Neural progenitor cell (in vitro differentiated cells): ENCODE measurements around the gene SNX13.

ENCODE experiments used
- EZH2 ChIP-seq: fragments of 200-600 bp; sonication (generic); IDR thresholded peaks from 2 replicates; pipeline ENCODE4 v1.6.1; 2017; ENCODE audit warnings: antibody characterized with exemption, mild to moderate bottlenecking, moderate library complexity
- EZH2phosphoT487 ChIP-seq: fragments of 200-600 bp; sonication (generic); IDR thresholded peaks from 2 replicates; pipeline ENCODE4 v1.6.1; 2017; ENCODE audit warnings: antibody characterized with exemption
- TF ChIP-seq, protein P1 (sequence below): fragments of 200-600 bp; sonication (generic); IDR thresholded peaks from 2 replicates; pipeline ENCODE4 v1.5.1; 2017; ENCODE audit warnings: antibody characterized with exemption, mild to moderate bottlenecking

DNA sequence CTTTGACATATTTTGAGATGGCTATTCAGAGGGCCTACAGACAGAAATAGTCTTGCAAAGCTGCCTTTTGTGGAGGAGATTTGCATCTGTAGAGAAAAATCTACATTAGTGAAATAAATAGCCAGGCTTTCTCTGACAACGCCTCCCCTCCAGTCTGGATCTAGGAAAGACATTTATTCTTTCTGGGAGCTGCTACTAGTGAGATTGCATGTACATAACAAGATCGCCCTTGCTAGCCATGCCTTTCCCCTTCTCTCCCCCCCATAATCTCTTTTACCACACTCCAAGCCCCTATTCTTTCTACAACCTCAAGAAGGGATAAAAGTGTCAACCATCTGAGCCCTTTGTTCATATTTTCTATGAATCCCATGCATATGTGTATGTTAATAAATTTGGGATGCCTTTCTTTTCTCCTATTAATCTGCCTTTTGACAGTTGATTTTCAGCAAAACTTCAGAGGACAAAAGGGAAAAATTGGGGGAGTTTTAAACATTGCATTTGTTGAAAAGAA is 194.2 kb downstream of the SNX13 start:
- no peak for TF ChIP-seq EZH2
- TF ChIP-seq EZH2phosphoT487, result no peak
- TF ChIP-seq, protein P1, sequence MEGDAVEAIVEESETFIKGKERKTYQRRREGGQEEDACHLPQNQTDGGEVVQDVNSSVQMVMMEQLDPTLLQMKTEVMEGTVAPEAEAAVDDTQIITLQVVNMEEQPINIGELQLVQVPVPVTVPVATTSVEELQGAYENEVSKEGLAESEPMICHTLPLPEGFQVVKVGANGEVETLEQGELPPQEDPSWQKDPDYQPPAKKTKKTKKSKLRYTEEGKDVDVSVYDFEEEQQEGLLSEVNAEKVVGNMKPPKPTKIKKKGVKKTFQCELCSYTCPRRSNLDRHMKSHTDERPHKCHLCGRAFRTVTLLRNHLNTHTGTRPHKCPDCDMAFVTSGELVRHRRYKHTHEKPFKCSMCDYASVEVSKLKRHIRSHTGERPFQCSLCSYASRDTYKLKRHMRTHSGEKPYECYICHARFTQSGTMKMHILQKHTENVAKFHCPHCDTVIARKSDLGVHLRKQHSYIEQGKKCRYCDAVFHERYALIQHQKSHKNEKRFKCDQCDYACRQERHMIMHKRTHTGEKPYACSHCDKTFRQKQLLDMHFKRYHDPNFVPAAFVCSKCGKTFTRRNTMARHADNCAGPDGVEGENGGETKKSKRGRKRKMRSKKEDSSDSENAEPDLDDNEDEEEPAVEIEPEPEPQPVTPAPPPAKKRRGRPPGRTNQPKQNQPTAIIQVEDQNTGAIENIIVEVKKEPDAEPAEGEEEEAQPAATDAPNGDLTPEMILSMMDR, result no peak
